OCI-LY7 (cell line): ENCODE data around the gene UBAP2L.

ENCODE experiments used
- EZH2phosphoT487 ChIP-seq: fragments of 200-600 bp; sonication (generic); IDR thresholded peaks from 2 replicates; pipeline ENCODE4 v1.6.1; 2018; ENCODE audit warnings: low read depth, borderline replicate concordance, mild to moderate bottlenecking, mixed run types, antibody characterized with exemption, low read length, moderate library complexity, mixed read lengths
- TF ChIP-seq, protein P1 (sequence below): fragments of 200-600 bp; sonication (generic); conservative IDR thresholded peaks from 2 replicates; pipeline ENCODE4 v1.5.1; 2014; ENCODE audit warnings: mild to moderate bottlenecking, antibody characterized with exemption, low read length, moderate library complexity, mixed read lengths

DNA sequence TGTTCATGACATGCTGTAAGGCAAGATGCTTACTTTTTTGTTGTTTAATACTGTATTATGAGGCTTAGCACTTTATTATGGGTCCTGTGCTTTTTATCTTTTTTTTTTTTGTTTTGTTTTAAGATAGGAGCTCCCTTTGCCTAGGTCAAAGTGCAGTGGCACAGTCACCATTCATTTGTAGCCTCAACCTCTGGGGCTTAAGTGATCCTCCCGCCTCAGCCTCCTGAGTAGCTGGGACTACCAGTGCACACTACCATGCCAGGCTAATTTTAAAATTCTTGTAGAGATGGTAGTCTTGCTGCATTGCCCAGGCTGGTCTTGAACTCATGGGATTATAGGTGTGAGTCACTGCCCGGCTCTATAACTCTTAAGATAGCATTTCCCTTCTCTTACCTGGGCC, 4.6 kb downstream of the UBAP2L start:
- TF ChIP-seq, protein P1, sequence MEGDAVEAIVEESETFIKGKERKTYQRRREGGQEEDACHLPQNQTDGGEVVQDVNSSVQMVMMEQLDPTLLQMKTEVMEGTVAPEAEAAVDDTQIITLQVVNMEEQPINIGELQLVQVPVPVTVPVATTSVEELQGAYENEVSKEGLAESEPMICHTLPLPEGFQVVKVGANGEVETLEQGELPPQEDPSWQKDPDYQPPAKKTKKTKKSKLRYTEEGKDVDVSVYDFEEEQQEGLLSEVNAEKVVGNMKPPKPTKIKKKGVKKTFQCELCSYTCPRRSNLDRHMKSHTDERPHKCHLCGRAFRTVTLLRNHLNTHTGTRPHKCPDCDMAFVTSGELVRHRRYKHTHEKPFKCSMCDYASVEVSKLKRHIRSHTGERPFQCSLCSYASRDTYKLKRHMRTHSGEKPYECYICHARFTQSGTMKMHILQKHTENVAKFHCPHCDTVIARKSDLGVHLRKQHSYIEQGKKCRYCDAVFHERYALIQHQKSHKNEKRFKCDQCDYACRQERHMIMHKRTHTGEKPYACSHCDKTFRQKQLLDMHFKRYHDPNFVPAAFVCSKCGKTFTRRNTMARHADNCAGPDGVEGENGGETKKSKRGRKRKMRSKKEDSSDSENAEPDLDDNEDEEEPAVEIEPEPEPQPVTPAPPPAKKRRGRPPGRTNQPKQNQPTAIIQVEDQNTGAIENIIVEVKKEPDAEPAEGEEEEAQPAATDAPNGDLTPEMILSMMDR = no peak
- TF ChIP-seq EZH2phosphoT487 = no peak
